Measurements from ENCODE around the gene TRAF3. TPM values are rescaled to one million over a fixed set of nuclear protein-coding genes. Genes with fewer than 3 reads are reported as not detected.
"Not testable (repeated sequence)": the region's sequence is repeated elsewhere in the genome, so short reads cannot be mapped to it uniquely, and the experiment has no call there.

The TRAF3 gene
- total and polyA plus RNA-seq, 4 donors = 2.1 to 12.0 (median 5.2) TPM

DNA sequence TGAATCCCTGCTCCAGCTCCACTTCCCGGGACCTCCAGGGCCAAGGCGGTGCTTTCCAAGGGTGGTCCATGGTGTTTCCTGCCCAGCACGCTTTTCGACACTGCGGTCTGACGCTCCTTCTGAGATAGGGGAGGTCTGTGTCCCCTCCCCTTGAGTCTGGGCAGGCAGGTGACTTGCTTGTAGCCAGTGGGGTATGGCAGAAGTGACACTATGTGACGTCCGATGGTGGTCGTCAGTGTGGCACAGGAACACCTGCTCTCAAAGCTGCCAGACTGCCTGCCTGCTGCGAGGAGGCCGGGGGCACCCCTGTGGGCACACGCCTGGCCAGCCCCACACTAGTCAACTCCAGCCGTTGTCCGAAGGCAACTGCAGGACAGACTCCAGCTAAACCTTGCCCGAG, 16.0 kb upstream of the TRAF3 start:
- Histone ChIP-seq H3K4me3 (ENCODE audit: low read depth in 1 of 3, low read length in 3 of 3) (no peak overlapping the region), H3K4me1 (ENCODE audit: control insufficient read depth in 4 of 4, insufficient read depth in 4 of 4, low read length in 3 of 4) (no peaks in the 10 kb centered on the region), H3K27me3 (ENCODE audit: control insufficient read depth in 4 of 4, insufficient read depth in 4 of 4, low read length in 3 of 4) (no peaks in the 10 kb centered on the region), H3K27ac (ENCODE audit: low read depth in 1 of 2, low read length in 2 of 2) (no peak overlapping the region), H3K9me3 (ENCODE audit: control insufficient read depth in 4 of 4, low read length in 3 of 4) (no peaks in the 10 kb centered on the region), H3K36me3 (ENCODE audit: control insufficient read depth in 4 of 4, insufficient read depth in 3 of 4, low read depth in 1 of 4, low read length in 3 of 4) (no peaks in the 10 kb centered on the region), H3K9ac (ENCODE audit: low read depth in 1 of 2, low read length in 2 of 2) (no peak overlapping the region)
- TF ChIP-seq RAD21 (IDR thresholded peaks at IDR 0.05) (no peak), NR2F2 (IDR thresholded peaks at IDR 0.05) (no peak), RXRA (IDR thresholded peaks at IDR 0.05) (no peak), GABPA (IDR thresholded peaks at IDR 0.05 in 1 of 2, conservative IDR thresholded peaks at IDR 0.05 in 1 of 2) (no peak), TAF1 (conservative IDR thresholded peaks at IDR 0.05) (no peak), YY1 (IDR thresholded peaks at IDR 0.05) (no peak), HNF4G (IDR thresholded peaks at IDR 0.05) (no peak), FOXA2 (IDR thresholded peaks at IDR 0.05) (no peak)
- TF ChIP-seq, protein P1, sequence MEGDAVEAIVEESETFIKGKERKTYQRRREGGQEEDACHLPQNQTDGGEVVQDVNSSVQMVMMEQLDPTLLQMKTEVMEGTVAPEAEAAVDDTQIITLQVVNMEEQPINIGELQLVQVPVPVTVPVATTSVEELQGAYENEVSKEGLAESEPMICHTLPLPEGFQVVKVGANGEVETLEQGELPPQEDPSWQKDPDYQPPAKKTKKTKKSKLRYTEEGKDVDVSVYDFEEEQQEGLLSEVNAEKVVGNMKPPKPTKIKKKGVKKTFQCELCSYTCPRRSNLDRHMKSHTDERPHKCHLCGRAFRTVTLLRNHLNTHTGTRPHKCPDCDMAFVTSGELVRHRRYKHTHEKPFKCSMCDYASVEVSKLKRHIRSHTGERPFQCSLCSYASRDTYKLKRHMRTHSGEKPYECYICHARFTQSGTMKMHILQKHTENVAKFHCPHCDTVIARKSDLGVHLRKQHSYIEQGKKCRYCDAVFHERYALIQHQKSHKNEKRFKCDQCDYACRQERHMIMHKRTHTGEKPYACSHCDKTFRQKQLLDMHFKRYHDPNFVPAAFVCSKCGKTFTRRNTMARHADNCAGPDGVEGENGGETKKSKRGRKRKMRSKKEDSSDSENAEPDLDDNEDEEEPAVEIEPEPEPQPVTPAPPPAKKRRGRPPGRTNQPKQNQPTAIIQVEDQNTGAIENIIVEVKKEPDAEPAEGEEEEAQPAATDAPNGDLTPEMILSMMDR (IDR thresholded peaks at IDR 0.05; ENCODE audit: low read depth, low read length, missing input control) = no peak
- TF ChIP-seq, protein P2, sequence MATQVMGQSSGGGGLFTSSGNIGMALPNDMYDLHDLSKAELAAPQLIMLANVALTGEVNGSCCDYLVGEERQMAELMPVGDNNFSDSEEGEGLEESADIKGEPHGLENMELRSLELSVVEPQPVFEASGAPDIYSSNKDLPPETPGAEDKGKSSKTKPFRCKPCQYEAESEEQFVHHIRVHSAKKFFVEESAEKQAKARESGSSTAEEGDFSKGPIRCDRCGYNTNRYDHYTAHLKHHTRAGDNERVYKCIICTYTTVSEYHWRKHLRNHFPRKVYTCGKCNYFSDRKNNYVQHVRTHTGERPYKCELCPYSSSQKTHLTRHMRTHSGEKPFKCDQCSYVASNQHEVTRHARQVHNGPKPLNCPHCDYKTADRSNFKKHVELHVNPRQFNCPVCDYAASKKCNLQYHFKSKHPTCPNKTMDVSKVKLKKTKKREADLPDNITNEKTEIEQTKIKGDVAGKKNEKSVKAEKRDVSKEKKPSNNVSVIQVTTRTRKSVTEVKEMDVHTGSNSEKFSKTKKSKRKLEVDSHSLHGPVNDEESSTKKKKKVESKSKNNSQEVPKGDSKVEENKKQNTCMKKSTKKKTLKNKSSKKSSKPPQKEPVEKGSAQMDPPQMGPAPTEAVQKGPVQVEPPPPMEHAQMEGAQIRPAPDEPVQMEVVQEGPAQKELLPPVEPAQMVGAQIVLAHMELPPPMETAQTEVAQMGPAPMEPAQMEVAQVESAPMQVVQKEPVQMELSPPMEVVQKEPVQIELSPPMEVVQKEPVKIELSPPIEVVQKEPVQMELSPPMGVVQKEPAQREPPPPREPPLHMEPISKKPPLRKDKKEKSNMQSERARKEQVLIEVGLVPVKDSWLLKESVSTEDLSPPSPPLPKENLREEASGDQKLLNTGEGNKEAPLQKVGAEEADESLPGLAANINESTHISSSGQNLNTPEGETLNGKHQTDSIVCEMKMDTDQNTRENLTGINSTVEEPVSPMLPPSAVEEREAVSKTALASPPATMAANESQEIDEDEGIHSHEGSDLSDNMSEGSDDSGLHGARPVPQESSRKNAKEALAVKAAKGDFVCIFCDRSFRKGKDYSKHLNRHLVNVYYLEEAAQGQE (IDR thresholded peaks at IDR 0.05) = no peak
- no peak for DNase-seq (ENCODE audit: low spot score)
- WGBS = 73% methylated on average over 15 of the region's 15 CpGs

DNA sequence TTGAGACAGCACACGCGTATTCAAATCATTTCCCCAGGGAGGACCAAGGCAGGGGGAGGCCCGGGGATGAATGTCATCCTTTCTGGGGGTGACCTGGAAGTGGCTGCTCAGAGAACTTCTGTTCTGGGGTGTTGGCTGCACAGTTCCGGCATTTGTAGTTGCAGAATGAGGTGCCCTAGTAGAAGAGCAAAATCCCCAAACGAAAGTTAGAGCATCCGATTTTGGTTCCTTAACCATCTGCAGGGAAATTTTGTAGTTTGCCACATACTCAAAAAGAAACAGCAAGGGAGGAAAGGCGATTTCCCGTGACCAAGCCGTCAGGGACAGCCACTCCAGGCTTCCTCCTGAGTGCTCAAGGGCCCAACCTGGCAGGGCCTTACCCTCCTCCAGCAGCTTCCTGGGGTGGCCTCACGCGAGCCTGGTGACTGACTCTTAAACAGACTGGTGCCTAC, 13.0 kb upstream of the TRAF3 start:
- 79% methylated on average over 11 of the region's 11 CpGs for WGBS
- TF ChIP-seq YY1 (IDR thresholded peaks at IDR 0.05) (no peak), EGR1 (IDR thresholded peaks at IDR 0.05; ENCODE audit: low read depth in 2 of 2) (no peak)
- TF ChIP-seq, protein P3, sequence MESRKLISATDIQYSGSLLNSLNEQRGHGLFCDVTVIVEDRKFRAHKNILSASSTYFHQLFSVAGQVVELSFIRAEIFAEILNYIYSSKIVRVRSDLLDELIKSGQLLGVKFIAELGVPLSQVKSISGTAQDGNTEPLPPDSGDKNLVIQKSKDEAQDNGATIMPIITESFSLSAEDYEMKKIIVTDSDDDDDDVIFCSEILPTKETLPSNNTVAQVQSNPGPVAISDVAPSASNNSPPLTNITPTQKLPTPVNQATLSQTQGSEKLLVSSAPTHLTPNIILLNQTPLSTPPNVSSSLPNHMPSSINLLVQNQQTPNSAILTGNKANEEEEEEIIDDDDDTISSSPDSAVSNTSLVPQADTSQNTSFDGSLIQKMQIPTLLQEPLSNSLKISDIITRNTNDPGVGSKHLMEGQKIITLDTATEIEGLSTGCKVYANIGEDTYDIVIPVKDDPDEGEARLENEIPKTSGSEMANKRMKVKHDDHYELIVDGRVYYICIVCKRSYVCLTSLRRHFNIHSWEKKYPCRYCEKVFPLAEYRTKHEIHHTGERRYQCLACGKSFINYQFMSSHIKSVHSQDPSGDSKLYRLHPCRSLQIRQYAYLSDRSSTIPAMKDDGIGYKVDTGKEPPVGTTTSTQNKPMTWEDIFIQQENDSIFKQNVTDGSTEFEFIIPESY (IDR thresholded peaks at IDR 0.05) = no peak
- Histone ChIP-seq H3K9me3 (ENCODE audit: control insufficient read depth in 4 of 4, low read length in 3 of 4) (no peaks in the 10 kb centered on the region), H3K4me1 (ENCODE audit: control insufficient read depth in 4 of 4, insufficient read depth in 4 of 4, low read length in 3 of 4) (no peaks in the 10 kb centered on the region), H3K27me3 (ENCODE audit: control insufficient read depth in 4 of 4, insufficient read depth in 4 of 4, low read length in 3 of 4) (no peaks in the 10 kb centered on the region), H3K27ac (ENCODE audit: low read depth in 1 of 2, low read length in 2 of 2) (no peak overlapping the region), H3K4me3 (ENCODE audit: low read depth in 1 of 3, low read length in 3 of 3) (no peak overlapping the region), H3K36me3 (ENCODE audit: control insufficient read depth in 4 of 4, insufficient read depth in 3 of 4, low read depth in 1 of 4, low read length in 3 of 4) (no peaks in the 10 kb centered on the region), H3K9ac (ENCODE audit: low read depth in 1 of 2, low read length in 2 of 2) (no peak overlapping the region)
- no peak for DNase-seq (ENCODE audit: low spot score)

DNA sequence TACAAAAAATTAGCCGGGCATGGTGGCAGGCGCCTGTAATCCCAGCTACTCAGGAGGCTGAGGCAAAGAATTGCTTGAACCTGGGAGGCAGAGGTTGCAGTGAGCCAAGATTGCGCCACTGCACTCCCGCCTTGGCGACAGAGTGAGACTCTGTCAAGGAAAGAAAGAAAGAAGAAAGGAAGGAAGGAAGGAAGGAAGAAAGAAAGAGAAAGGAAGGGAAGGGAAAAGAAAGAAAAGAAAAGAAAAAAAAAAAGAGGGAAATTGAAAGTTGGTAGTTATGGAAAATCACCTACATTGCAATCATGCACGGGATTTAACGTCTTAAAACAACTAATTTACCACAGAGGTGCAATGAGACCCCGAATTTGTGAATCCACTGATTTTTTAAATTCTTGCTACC, 11.5 kb upstream of the TRAF3 start:
- 96% methylated on average over 8 of the region's 8 CpGs for WGBS
- H3K4me3 ChIP-seq (ENCODE audit: low read depth in 1 of 3, low read length in 3 of 3); H3K9me3 ChIP-seq (ENCODE audit: control insufficient read depth in 4 of 4, low read length in 3 of 4); DNase-seq (ENCODE audit: low spot score); H3K36me3 ChIP-seq (ENCODE audit: control insufficient read depth in 4 of 4, insufficient read depth in 3 of 4, low read depth in 1 of 4, low read length in 3 of 4); H3K27ac ChIP-seq (ENCODE audit: low read depth in 1 of 2, low read length in 2 of 2); H3K9ac ChIP-seq (ENCODE audit: low read depth in 1 of 2, low read length in 2 of 2); H3K4me1 ChIP-seq (ENCODE audit: control insufficient read depth in 4 of 4, insufficient read depth in 4 of 4, low read length in 3 of 4); H3K27me3 ChIP-seq (ENCODE audit: control insufficient read depth in 4 of 4, insufficient read depth in 4 of 4, low read length in 3 of 4): not testable (repeated sequence)

All from liver (tissue), 9 donors.